OCI-LY1 (cell line): ENCODE results near the gene RERE.

Experiments
- CTCF ChIP-seq: fragments of 200-600 bp; sonication (generic), shearing (Covaris generic); IDR thresholded peaks from 2 replicates; pipeline ENCODE4 v1.5.1; 2017; ENCODE audit warnings: mild to moderate bottlenecking, antibody characterized with exemption, low read length, moderate library complexity, mixed read lengths
- EZH2 ChIP-seq: fragments of 200-600 bp; sonication (generic), shearing (Covaris generic); IDR thresholded peaks from 2 replicates; pipeline ENCODE4 v1.8.0; 2017; ENCODE audit warnings: borderline replicate concordance, mixed run types, mild to moderate bottlenecking, antibody characterized with exemption, low read length, moderate library complexity, mixed read lengths

GRCh38 chr1:8312235-8313218 is 504.9 kb downstream of the RERE start:
- TF ChIP-seq CTCF (no peak), EZH2 (no peak)
